HEK293T (cell line): ENCODE results near the gene CHAD.

Experiments
- BHLHE40 ChIP-seq: fragments of 450-650 bp; IDR thresholded peaks from 2 replicates; pipeline ENCODE4 v1.6.1; 2016; ENCODE audit warnings: mild to moderate bottlenecking, moderate library complexity, borderline replicate concordance
- FOXM1 ChIP-seq: fragments of 450-650 bp; IDR thresholded peaks from 2 replicates; pipeline ENCODE4 v1.6.1; 2017; ENCODE audit warnings: mild to moderate bottlenecking, borderline replicate concordance
- LEF1 ChIP-seq: fragments of 450-650 bp; IDR thresholded peaks from 2 replicates; pipeline ENCODE4 v1.6.1; 2017; ENCODE audit warnings: mild to moderate bottlenecking, borderline replicate concordance
- PKNOX1 ChIP-seq: fragments of 450-650 bp; IDR thresholded peaks from 2 replicates; pipeline ENCODE4 v1.6.1; 2016
- SP1 ChIP-seq: fragments of 450-650 bp; IDR thresholded peaks from 2 replicates; pipeline ENCODE4 v1.6.1; 2017
- TARDBP ChIP-seq: fragments of 450-650 bp; IDR thresholded peaks from 2 replicates; pipeline ENCODE4 v1.6.1; 2016

DNA sequence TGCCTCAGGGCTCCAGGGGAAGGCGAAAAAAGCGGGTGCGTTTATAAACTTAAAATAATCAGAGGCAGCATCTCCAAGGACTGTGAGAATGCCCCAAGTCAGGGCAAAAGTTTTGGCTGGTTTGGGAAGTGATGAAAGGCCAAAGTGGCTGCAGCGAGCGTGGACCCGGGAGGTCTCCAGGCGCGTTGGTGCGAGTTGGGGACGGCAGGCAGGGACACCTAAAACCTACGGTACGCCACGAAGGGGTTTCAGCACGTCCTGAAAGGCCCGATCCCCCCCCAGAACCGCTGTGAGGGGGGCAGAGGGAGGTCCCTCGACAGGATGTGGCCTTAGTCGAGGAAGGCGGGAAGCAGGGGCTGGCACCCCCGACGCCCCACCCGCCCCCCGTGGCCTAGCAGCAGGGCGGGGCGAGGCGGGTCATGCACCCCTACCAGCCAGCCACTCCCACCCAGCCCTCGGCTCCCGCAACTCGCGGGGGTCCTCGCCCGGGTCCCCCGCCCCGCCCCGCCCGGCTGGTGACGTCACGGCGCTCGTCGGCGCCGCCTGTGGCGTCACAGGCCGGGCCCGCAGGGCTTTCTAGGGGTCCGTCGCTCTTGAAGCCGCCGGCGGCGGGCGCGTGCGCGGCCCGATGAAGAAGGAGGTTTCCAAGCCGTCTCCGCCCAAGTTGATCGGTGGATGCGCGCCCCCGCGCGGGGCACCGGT lies 39.3 kb upstream of the CHAD start, which contains the start of gene MYCBPAP:
- no peak for TF ChIP-seq BHLHE40
- TF ChIP-seq FOXM1, result no peak
- TF ChIP-seq PKNOX1, result no peak
- no peak for TF ChIP-seq TARDBP
- no peak for TF ChIP-seq LEF1
- no peak for TF ChIP-seq SP1
